ENCODE measurements around the gene RBCK1.
A peak's percentile ranks its signal among the peaks of the same experiment; 100 is the strongest.
"Not testable (repeated sequence)": the region's sequence is repeated elsewhere in the genome, so short reads cannot be mapped to it uniquely, and the experiment has no call there.

Gene RBCK1

DNA sequence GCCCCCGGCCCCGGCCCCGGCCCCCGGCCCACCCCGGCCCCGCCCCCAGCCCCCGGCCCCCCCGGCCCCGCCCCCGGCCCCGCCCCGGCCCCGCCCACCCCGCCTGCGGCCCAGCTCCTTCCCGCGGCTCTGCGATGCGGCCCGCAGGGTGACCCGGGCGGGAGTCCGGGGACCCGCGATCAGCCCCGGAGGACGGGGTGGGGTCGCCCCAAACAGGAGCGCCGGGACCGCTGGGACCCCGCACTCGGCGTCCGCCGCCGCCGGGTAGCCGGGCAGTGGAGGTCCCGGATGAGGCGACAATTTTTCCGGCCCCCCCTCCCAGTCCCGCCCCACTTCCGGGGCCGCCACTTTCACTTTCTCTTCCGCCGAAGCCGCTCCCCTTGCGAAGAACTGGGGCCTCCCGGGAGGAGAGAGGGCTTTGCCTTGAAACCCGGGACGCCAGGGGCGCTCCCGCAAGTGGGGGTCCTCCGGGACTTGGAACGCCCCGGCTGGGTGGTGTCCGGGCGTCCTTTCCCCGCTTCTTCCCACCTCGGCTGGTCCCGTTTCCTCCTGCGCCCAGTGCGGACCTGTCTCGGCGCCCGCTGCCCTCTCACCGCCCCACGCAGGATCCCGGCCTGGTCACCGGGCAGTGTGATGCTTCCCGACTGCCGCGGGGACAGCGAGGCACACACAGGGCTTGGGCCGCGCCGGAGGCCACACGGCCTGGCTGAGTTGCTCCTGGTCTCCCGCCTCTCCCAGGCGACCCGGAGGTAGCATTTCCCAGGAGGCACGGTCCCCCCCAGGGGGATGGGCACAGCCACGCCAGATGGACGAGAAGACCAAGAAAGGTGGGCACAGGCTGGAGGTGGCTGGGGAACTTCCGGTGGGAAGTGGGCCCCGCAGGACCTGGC is at the start of gene RBCK1:
TSS of gene RBCK1 (plus strand) at position 347 of the 890 bp plus-strand sequence. CDS start at position 806, 459 bp downstream.
- peak; percentile 91 for DNase-seq

- DNase-seq, result no peak
Measured at GRCh38 chr20:358891-359555, 49.1 kb upstream of the RBCK1 start.

GRCh38 chr20:361561-361960 is 46.5 kb upstream of the RBCK1 start:
- DNase-seq, result peak; percentile 78

DNA sequence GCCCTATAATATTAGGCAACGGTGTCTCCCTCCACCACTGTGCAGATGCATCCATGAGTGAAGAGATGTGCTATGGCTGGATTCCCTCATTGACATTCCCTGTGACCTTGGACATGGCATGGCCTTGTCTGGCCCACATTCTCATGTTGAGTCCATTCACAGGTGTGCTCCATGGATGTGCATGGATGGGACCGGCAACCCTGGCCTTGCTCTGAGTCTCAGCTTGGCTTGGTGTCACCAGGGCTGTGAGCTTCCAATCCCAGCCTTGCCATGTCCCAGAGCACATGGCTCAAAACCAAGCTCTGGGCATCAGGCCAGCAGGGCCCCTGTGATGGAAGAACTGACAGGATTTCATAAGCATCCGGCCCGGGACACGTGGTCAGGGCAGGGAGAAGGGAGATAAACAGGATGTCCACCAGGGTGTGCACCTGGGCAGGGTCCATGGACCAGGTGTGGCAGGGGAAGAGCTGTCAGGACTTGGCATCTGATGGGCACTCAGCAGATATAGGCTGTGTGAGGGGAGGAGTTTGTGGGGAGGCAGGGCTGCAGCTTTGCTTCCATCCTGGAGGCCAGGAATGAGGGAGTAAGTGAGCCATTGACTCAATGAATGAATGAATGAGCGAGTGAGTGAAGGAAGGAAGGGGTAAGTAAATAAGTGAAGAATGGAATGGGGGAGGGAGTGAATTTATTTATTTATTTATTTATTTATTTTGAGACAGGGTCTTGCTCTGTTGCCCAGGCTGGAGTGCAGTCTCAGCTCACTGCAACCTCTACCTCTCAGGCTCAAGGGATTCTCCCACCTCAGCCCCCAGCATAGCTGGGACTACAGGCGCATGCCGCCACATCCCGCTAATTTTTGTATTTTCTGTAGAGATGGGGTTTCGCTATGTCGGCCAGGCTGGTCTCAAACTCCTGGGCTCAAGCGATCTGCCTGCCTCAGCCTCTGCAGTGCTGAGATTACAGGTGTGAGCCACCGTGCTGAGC is 45.5 kb upstream of the RBCK1 start:
- DNase-seq, result peak; percentile 86

GRCh38 chr20:363319-364078 is 44.6 kb upstream of the RBCK1 start:
- no peak for DNase-seq

DNA sequence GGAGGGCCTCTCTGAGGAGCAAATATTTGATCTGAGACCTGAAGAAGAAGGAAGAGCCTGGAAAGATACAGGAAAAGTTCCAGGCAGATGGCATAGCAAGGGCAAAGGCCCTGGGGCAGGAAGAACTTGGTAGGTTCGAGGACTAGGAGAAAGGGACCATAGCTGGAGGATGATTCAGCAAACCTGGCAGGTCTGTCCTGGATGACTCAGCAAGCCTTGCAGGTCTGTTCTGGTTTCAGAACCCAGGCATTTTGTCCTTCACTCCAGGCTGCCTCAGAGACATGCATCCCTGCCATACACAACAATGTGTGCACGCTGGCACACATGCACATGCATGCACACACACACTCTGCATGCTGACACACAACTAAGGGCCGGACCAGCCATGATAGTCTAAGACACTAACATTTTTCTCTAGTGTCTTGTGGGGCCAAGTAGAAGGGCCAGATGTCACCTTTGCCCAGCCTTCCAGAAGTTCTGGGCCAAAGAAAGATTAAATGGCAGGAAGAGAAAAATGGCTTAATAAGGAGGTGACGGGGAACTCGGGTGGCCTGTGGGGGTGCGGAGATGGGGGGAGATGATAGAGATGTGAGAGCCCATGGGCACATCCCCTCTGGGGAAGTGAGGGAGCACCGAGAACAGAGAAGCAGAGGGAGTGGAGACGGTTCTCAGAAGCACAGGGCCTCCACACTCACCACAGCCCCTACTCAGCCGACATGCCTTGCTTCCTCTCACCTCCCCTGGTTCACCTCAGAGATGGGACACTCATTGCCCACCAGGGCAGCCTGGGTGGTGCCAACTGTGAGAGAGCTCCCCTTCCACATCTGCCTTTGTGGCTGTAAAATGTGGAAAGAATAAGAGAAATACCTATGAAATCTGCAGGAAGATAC is 42.9 kb upstream of the RBCK1 start:
- DNase-seq, result no peak

DNA sequence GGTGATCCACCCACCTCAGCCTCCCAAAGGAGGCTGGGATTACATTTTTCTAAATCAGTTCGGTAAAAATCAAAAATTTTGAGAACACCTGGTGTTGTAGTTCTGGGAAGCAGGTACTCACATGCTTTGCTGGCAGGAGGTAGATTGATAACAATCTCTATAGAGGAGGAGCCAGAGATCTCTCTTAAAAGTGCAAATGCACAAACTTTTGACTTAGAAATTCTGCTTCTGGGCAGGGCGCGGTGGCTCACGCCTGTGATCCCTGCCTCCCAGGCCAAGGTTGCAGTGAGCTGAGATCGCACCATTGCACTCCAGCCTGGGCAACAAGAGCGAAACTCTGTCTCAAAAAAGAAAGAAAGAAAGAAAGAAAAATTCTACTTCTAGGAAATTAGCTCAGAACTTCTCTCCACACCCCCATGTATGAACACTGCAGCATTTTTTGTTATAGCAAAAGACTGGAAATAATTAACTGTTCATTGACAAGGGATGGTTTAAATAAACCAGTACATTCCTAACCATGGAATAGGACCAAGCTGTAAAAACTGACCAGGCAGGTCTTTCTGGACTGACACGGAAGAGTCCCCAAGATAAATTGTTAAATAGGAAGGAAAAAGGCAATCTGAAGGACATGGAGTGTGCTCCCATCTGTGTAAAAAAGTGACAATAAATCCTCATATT is 41.9 kb upstream of the RBCK1 start:
- no peak for DNase-seq

- DNase-seq, result no peak
Measured at GRCh38 chr20:366719-367485, 41.2 kb upstream of the RBCK1 start.

DNA sequence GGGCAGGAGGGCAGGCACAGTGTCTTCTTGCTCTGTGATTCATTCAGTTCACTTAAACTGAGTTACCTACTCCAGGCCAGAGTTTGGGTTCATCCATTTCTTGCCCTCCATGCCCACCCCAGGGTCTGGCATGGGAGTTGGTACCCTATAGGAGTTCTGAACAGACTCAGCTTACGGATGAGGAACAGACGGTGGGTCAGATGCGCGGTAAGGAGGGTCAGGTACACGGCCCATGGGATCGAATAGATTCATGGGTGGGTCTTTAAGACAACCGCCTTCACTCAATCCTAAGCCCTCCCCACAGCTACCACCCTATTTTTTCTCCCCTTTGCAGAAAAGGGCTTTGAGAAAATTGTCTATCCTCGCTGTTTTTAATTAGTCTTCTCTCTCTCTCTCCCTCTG is 40.6 kb upstream of the RBCK1 start:
- peak; percentile 63 for DNase-seq

- DNase-seq, result no peak
Measured at GRCh38 chr20:368915-369314, 39.2 kb upstream of the RBCK1 start.

GRCh38 chr20:370151-370600 is 37.9 kb upstream of the RBCK1 start:
- DNase-seq, result no peak

- DNase-seq, result no peak
Measured at GRCh38 chr20:370977-371754, 36.9 kb upstream of the RBCK1 start.

DNA sequence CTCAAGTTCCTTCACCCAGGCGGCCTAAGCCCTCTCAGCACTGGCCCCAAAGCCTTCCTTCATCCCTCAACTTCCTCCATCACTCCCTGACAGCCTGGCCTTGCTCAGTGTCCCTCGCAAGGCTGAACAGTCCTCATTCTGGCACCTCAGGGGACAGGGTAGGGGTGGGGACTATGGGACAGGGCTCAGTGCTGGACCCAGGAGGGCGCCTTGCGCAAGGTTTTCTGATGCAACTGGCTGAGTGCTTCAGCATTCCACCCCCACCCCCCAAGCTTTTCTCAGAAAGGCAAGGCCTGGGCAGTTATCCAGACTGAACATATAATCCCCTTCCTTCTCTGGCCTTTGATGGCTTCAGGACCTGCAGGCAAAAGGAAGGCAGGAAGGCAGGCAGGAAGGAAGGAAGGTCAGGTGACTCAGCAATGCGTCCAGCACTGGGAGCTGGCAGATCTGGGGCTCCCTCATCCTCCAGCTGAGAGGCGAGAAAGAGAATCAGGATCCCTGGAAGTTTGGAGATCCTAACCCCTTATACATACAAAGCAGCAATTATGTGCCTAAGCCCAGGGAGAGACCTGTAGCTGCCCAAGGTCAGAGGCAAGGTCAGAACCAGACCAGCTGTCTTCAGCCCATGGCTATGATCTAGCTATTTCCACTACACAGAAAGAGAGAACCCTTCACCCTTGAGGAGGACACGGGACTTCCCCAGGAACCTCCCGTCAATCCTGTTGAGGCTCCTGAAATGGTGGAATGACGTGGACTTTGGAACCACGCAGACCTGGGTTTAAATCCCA is 36.1 kb upstream of the RBCK1 start:
- no peak for DNase-seq

DNA sequence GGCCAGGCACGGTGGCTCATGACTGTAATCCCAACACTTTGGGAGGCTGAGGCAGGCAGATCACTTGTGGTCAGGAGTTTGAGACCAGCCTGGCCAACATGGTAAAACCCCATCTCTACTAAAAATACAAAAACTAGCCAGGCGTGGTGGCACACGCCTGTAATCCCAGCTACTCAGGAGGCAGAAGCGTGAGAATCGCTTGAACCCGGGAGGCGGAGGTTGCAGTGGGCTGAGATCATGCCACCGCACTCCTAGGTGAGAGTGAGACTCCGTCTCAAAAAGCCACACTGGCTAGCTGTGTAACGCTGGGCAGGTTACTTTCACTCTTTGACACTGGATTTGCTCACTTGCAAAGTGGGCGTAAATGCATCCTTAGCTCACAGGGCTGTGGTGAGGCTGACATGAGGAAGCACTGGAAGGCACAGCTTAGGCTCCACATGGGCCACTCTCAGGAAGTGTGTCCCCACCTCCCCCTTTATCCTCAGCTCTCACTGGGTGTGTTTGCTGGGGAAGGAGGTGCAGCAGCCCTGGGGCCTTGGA is 35.5 kb upstream of the RBCK1 start:
- DNase-seq, result not testable (repeated sequence)

- no peak for DNase-seq
Measured at GRCh38 chr20:373171-373890, 34.8 kb upstream of the RBCK1 start.

- no peak for DNase-seq
Measured at GRCh38 chr20:375265-375889, 32.7 kb upstream of the RBCK1 start.
